ENCODE results near the gene ARHGEF2.

ARHGEF2 gene

GRCh38 chr1:155969377-155969791 is 9.0 kb downstream of the ARHGEF2 start:
- DNase-seq = no peak

GRCh38 chr1:155968670-155969069 is 9.7 kb downstream of the ARHGEF2 start:
- no peak for DNase-seq

GRCh38 chr1:155968051-155968400 is 10.3 kb downstream of the ARHGEF2 start:
- no peak for DNase-seq

- DNase-seq = no peak
These were observed 10.9 kb downstream of the ARHGEF2 start for GRCh38 chr1:155967341-155968050.

GRCh38 chr1:155966750-155967149 is 11.6 kb downstream of the ARHGEF2 start:
- DNase-seq = peak; percentile 10

GRCh38 chr1:155966135-155966534 is 12.2 kb downstream of the ARHGEF2 start:
- DNase-seq = no peak

- DNase-seq = no peak
These were observed 14.2 kb downstream of the ARHGEF2 start for GRCh38 chr1:155964193-155964592.

- DNase-seq = no peak
These were observed 15.6 kb downstream of the ARHGEF2 start for GRCh38 chr1:155962599-155963211.

GRCh38 chr1:155961937-155962336 is 16.4 kb downstream of the ARHGEF2 start:
- no peak for DNase-seq

GRCh38 chr1:155960081-155960745 is 18.1 kb downstream of the ARHGEF2 start:
- DNase-seq = no peak

GRCh38 chr1:155957411-155957915 is 20.9 kb downstream of the ARHGEF2 start:
- DNase-seq = no peak

GRCh38 chr1:155954645-155955044 is 23.7 kb downstream of the ARHGEF2 start:
- no peak for DNase-seq

- DNase-seq = no peak
These were observed 25.8 kb downstream of the ARHGEF2 start for GRCh38 chr1:155952505-155952890.

- no peak for DNase-seq
These were observed 26.4 kb downstream of the ARHGEF2 start for GRCh38 chr1:155951753-155952504.

- no peak for DNase-seq
These were observed 27.5 kb downstream of the ARHGEF2 start for GRCh38 chr1:155950829-155951228.

GRCh38 chr1:155947741-155948140 is 30.6 kb downstream of the ARHGEF2 start:
- DNase-seq = no peak

GRCh38 chr1:155947292-155947691 is 31.1 kb downstream of the ARHGEF2 start:
- DNase-seq = no peak

- no peak for DNase-seq
These were observed 31.6 kb downstream of the ARHGEF2 start for GRCh38 chr1:155946633-155947219.

- no peak for DNase-seq
These were observed 33.9 kb downstream of the ARHGEF2 start for GRCh38 chr1:155944444-155944799.

GRCh38 chr1:155942578-155943141 is 35.7 kb downstream of the ARHGEF2 start:
- no peak for DNase-seq

- no peak for DNase-seq
These were observed 36.4 kb downstream of the ARHGEF2 start for GRCh38 chr1:155941845-155942531.
